ENCODE data around the gene CENPM.

Gene CENPM

DNA sequence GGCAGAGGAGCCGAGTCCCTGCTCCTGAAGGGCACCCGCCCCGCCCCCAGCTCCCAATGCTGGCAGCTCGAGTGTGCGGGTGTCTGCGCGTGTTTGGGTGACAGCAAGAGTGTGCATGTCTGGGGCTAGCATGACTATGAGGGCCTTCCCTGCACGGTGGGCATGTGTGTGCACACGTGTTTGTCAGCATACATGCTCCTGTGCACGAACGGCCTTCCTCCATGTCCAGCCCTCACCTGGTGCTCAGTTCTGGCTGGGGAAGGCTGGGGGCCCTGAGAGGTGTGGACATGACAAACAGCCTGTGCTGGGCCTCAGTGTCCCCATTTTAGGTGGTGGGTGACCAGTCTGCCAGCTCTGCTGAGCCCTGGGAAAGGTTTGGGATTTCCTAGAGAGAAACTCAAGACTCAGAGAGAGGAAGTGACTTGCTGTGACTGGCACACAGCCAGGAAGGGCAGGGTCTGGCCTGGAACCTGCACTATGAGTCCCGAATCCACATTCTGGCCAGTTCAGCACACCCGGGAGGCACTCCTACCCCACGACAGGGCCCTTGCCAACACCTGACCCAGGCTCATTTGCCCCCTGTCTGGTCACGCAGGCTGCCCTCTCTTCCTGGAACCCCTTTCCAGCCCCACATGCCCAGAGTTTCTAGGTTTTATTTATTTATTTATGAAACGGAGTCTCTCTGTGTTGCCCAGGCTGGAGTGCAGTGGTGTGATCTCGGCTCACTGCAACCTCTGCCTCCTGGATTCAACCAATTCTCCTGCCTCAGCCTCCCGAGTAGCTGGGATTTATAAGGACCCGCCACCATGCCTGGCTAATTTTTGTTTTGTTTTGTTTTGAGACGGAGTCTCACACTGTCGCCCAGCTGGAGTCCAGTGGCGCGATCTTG lies 28.8 kb downstream of the CENPM start:
- Histone ChIP-seq H3K4me3 (ENCODE audit: low read depth, low read length, poor library complexity, severe bottlenecking) (no peak overlapping the region), H3K27ac (ENCODE audit: low read depth, low read length, poor library complexity, severe bottlenecking) (no peak overlapping the region), H3K4me2 (ENCODE audit: low read length) (no peak overlapping the region), H2AFZ (ENCODE audit: low read length) (no peak overlapping the region), H3K4me1 (ENCODE audit: insufficient read depth, low read length, severe bottlenecking) (peaks cover 29% of the 10 kb centered on the region), H3K27me3 (ENCODE audit: insufficient read depth, low read length) (peaks cover 19% of the 10 kb centered on the region; the same call in 1 of the 2 replicates), H3F3A (ENCODE audit: insufficient read depth, low read length) (no peaks in the 10 kb centered on the region), H3K9me3 (ENCODE audit: low read length) (no peaks in the 10 kb centered on the region), H3K9ac (ENCODE audit: low read length) (no peak overlapping the region), H3K36me3 (ENCODE audit: insufficient read depth, low read length) (no peaks in the 10 kb centered on the region), H4K20me1 (ENCODE audit: insufficient read depth, low read length) (no peaks in the 10 kb centered on the region), H3K9me2 (ENCODE audit: low read depth, low read length) (no peaks in the 10 kb centered on the region), H3K79me2 (ENCODE audit: insufficient read depth, low read length) (no peaks in the 10 kb centered on the region)
- TF ChIP-seq, protein P1, sequence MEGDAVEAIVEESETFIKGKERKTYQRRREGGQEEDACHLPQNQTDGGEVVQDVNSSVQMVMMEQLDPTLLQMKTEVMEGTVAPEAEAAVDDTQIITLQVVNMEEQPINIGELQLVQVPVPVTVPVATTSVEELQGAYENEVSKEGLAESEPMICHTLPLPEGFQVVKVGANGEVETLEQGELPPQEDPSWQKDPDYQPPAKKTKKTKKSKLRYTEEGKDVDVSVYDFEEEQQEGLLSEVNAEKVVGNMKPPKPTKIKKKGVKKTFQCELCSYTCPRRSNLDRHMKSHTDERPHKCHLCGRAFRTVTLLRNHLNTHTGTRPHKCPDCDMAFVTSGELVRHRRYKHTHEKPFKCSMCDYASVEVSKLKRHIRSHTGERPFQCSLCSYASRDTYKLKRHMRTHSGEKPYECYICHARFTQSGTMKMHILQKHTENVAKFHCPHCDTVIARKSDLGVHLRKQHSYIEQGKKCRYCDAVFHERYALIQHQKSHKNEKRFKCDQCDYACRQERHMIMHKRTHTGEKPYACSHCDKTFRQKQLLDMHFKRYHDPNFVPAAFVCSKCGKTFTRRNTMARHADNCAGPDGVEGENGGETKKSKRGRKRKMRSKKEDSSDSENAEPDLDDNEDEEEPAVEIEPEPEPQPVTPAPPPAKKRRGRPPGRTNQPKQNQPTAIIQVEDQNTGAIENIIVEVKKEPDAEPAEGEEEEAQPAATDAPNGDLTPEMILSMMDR (IDR thresholded peaks at IDR 0.05; ENCODE audit: low read length): no peak
- no peak for TF ChIP-seq EZH2 (IDR thresholded peaks at IDR 0.05; ENCODE audit: borderline replicate concordance, low read length)

DNA sequence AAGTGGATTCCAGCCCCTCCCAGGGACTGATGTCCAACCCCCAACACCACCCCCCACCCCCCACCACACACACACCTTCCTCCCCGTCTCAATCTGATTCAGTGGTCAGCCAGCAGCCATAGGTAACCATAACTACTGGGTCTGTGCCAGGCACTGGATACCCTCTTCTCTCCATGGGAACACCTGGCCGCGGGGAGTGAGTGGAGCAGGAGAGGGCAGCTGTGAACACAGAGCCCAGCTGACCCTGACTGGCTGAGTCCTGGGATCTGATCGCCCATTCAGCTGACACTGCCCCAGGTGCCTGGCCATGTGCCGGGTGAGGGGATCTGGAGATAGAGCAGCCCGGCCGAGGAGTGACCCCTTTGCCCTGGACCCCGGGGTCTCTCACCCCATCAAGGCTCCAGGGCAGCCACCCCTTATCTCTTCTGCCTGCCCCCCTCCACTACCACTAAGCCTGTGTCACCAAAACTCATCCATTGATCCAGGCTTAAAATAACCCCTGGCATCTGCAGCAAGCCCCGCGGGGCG lies 29.5 kb downstream of the CENPM start:
- Histone ChIP-seq H3K4me1 (ENCODE audit: insufficient read depth, low read length, severe bottlenecking) (peaks cover 29% of the 10 kb centered on the region), H3K9ac (ENCODE audit: low read length) (no peak overlapping the region)

DNA sequence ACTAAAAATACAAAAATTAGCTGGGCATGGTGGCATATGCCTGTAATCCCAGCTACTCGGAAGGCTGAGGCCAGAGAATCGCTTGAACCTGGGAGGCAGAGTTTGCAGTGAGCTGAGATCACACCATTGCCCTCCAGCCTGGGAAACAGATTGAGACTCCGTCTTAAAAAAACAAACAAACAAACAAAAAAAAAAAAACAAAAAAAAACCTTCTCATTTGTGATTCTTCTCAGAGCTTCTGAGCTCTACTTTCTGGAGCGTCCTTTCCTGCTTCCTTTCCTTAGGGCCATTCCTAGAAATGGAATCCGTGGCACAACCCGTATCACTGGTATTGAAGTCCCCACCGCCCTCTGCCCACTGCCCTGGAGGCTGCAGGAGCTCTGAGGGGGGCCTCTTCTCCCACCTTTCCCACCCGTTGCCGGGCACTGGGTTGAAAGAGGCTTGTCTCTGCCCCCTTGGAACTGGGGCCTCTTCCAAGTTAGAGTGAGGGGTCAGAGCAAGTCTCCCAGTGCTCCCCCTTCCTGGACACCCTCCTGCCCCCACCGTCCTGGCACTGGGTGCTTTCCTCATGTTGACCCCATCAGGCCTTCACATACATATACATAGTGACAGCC lies 30.1 kb downstream of the CENPM start:
- TF ChIP-seq, protein P1 (IDR thresholded peaks at IDR 0.05; ENCODE audit: low read length): no peak
- TF ChIP-seq EZH2 (IDR thresholded peaks at IDR 0.05; ENCODE audit: borderline replicate concordance, low read length): no peak
- H3K36me3 ChIP-seq (ENCODE audit: insufficient read depth, low read length): no peaks in the 10 kb centered on the region
- no peak overlapping the region for H3K4me3 ChIP-seq (ENCODE audit: low read depth, low read length, poor library complexity, severe bottlenecking)
- H4K20me1 ChIP-seq (ENCODE audit: insufficient read depth, low read length): no peaks in the 10 kb centered on the region
- H3F3A ChIP-seq (ENCODE audit: insufficient read depth, low read length): no peaks in the 10 kb centered on the region
- peaks cover 27% of the 10 kb centered on the region; the same call in 1 of the 2 replicates for H3K27me3 ChIP-seq (ENCODE audit: insufficient read depth, low read length)
- H3K79me2 ChIP-seq (ENCODE audit: insufficient read depth, low read length): no peaks in the 10 kb centered on the region
- no peaks in the 10 kb centered on the region for H3K9me3 ChIP-seq (ENCODE audit: low read length)
- no peak overlapping the region for H3K27ac ChIP-seq (ENCODE audit: low read depth, low read length, poor library complexity, severe bottlenecking)
- H3K9me2 ChIP-seq (ENCODE audit: low read depth, low read length): no peaks in the 10 kb centered on the region
- H2AFZ ChIP-seq (ENCODE audit: low read length): no peak overlapping the region
- peaks cover 29% of the 10 kb centered on the region for H3K4me1 ChIP-seq (ENCODE audit: insufficient read depth, low read length, severe bottlenecking)
- H3K9ac ChIP-seq (ENCODE audit: low read length): no peak overlapping the region
- H3K4me2 ChIP-seq (ENCODE audit: low read length): no peak overlapping the region

More for the DNA sequence above, 29.5 kb downstream of the CENPM start:
- no peaks in the 10 kb centered on the region for H3K36me3 ChIP-seq (ENCODE audit: insufficient read depth, low read length)
- peaks cover 21% of the 10 kb centered on the region; the same call in 1 of the 2 replicates for H3K27me3 ChIP-seq (ENCODE audit: insufficient read depth, low read length)
- H2AFZ ChIP-seq (ENCODE audit: low read length): no peak overlapping the region
- no peaks in the 10 kb centered on the region for H4K20me1 ChIP-seq (ENCODE audit: insufficient read depth, low read length)
- TF ChIP-seq EZH2 (IDR thresholded peaks at IDR 0.05; ENCODE audit: borderline replicate concordance, low read length): no peak
- TF ChIP-seq, protein P1 (IDR thresholded peaks at IDR 0.05; ENCODE audit: low read length): no peak
- H3K27ac ChIP-seq (ENCODE audit: low read depth, low read length, poor library complexity, severe bottlenecking): no peak overlapping the region
- no peaks in the 10 kb centered on the region for H3K9me3 ChIP-seq (ENCODE audit: low read length)
- H3K4me3 ChIP-seq (ENCODE audit: low read depth, low read length, poor library complexity, severe bottlenecking): no peak overlapping the region
- H3F3A ChIP-seq (ENCODE audit: insufficient read depth, low read length): no peaks in the 10 kb centered on the region
- no peak overlapping the region for H3K4me2 ChIP-seq (ENCODE audit: low read length)
- no peaks in the 10 kb centered on the region for H3K79me2 ChIP-seq (ENCODE audit: insufficient read depth, low read length)
- H3K9me2 ChIP-seq (ENCODE audit: low read depth, low read length): no peaks in the 10 kb centered on the region
